Endothelial cell of umbilical vein (primary cell): ENCODE measurements around the gene LCN9. TPM values are rescaled to one million over a fixed set of nuclear protein-coding genes. Genes with fewer than 3 reads are reported as not detected.

ENCODE experiments used
- BruUV-seq: library from RNA; stranded (reverse); fragments of 400-500 nt; replicated peaks from 2 replicates; lab custom pipeline; 2021; lab: Mats Ljungman, UMichigan
- CTCF ChIA-PET: fragments of 300-600, 350-600 bp; sonication (Branson Sonifier 250); formaldehyde crosslinking; loops from one replicate; lab custom pipeline; 2021; ENCODE audit warnings: antibody characterized with exemption, inconsistent platforms; lab: Charles Lee
- POLR2A ChIA-PET: fragments of 300-600, 350-600 bp; sonication (Branson Sonifier 250); formaldehyde crosslinking; loops from one replicate; lab custom pipeline; 2021; ENCODE audit warnings: antibody characterized with exemption, inconsistent platforms; lab: Charles Lee
- DNase-seq: peaks from one replicate; pipeline ENCODE4 v3.0.0-alpha.2; 2011; ENCODE audit warnings: low read depth, low spot score
- FAIRE-seq: peaks from 2 replicates; lab custom pipeline; 2011; peaks lifted over from hg19 to GRCh38; lab: Jason Lieb, UNC
- H2AFZ ChIP-seq: 2 replicates; pipeline ENCODE4 v1.6.0; 2012; ENCODE audit warnings: low read depth, low read length, control low read depth, inconsistent platforms
- H3K27ac ChIP-seq: 2 replicates; pipeline ENCODE4 v1.5.1; 2011; ENCODE audit warnings: low read depth, mild to moderate bottlenecking, control low read depth, low read length, moderate library complexity; ENCODE audit not compliant: insufficient read depth
- H3K27me3 ChIP-seq, 2 experiments: 2 replicates each; pipeline versions ENCODE4 v1.6.0 to v1.6.1; 2011; ENCODE audit warnings: low read length in 2 of 2, mixed read lengths in 1 of 2; ENCODE audit not compliant: control insufficient read depth in 2 of 2, insufficient read depth in 2 of 2
- H3K36me3 ChIP-seq, 2 experiments: 2 replicates in 1 of 2; 3 replicates in 1 of 2; pipeline ENCODE4 v1.5.1; 2011; ENCODE audit warnings: low read length in 2 of 2, mild to moderate bottlenecking in 1 of 2, moderate library complexity in 1 of 2; ENCODE audit not compliant: control insufficient read depth in 2 of 2, insufficient read depth in 2 of 2; ENCODE audit errors: extremely low read depth in 1 of 2
- H3K4me1 ChIP-seq: 3 replicates; pipeline ENCODE4 v1.5.1; 2011; ENCODE audit warnings: mild to moderate bottlenecking, low read length; ENCODE audit not compliant: control insufficient read depth, insufficient read depth; ENCODE audit errors: extremely low read depth
- H3K4me2 ChIP-seq: 2 replicates; pipeline ENCODE4 v1.6.1; 2011; ENCODE audit warnings: low read length, control low read depth, mixed read lengths; ENCODE audit not compliant: insufficient read depth
- H3K4me3 ChIP-seq, 3 experiments: fragments of 200-600 bp in 1 of 3; sonication (generic), shearing (Covaris generic) in 1 of 3; replicated peaks in 1 of 3; 2 replicates each; pipeline ENCODE4 v1.5.1; 2011 to 2016; ENCODE audit warnings: control low read depth in 3 of 3, low read length in 3 of 3, mild to moderate bottlenecking in 2 of 3, inconsistent platforms in 1 of 3, low read depth in 1 of 3, moderate library complexity in 1 of 3; ENCODE audit not compliant: insufficient read depth in 1 of 3
- H3K79me2 ChIP-seq: 2 replicates; pipeline ENCODE4 v1.6.0; 2012; ENCODE audit warnings: low read length, inconsistent platforms; ENCODE audit not compliant: control insufficient read depth, insufficient read depth
- H3K9ac ChIP-seq: replicated peaks from 2 replicates; pipeline ENCODE3; 2011; ENCODE audit warnings: low read length, control low read depth; ENCODE audit not compliant: insufficient read depth; ENCODE audit errors: extremely low read depth
- H3K9me1 ChIP-seq: replicated peaks from 3 replicates; pipeline ENCODE4 v1.6.0; 2011; ENCODE audit warnings: mild to moderate bottlenecking, low read length; ENCODE audit not compliant: control insufficient read depth, insufficient read depth; ENCODE audit errors: extremely low read depth
- H3K9me3 ChIP-seq: replicated peaks from 2 replicates; pipeline ENCODE4 v1.5.1; 2012; ENCODE audit warnings: low read length, inconsistent platforms; ENCODE audit not compliant: control insufficient read depth, insufficient read depth
- H4K20me1 ChIP-seq: replicated peaks from 2 replicates; pipeline ENCODE3; 2011; ENCODE audit warnings: mild to moderate bottlenecking, low read length; ENCODE audit not compliant: control insufficient read depth, insufficient read depth; ENCODE audit errors: extremely low read depth
- CTCF ChIP-seq, 2 donors: IDR thresholded peaks; 1 replicate in 1 of 2; 2 replicates in 1 of 2; pipeline ENCODE4 v1.5.1; 2011; ENCODE audit warnings: low read length in 2 of 2, mild to moderate bottlenecking in 2 of 2, moderate library complexity in 2 of 2, control low read depth in 1 of 2, inconsistent platforms in 1 of 2, low read depth in 1 of 2; ENCODE audit not compliant: insufficient read depth in 1 of 2; ENCODE audit errors: extremely low read depth in 1 of 2
- EZH2 ChIP-seq: IDR thresholded peaks from 2 replicates; pipeline ENCODE4 v1.6.1; 2012; ENCODE audit warnings: borderline replicate concordance, low read depth, mild to moderate bottlenecking, moderate library complexity, low read length, inconsistent platforms; ENCODE audit not compliant: severe bottlenecking
- FOS ChIP-seq: IDR thresholded peaks from 2 replicates; pipeline ENCODE4 v1.6.1; 2011; ENCODE audit warnings: mild to moderate bottlenecking, low read length, moderate library complexity, borderline replicate concordance; ENCODE audit not compliant: insufficient read depth
- GATA2 ChIP-seq: IDR thresholded peaks from 2 replicates; pipeline ENCODE4 v1.7.0; 2011; ENCODE audit warnings: low read depth, mild to moderate bottlenecking, moderate library complexity, mixed read lengths, low read length; ENCODE audit not compliant: insufficient read length, insufficient read depth
- JUN ChIP-seq: IDR thresholded peaks from 2 replicates; pipeline ENCODE4 v1.6.1; 2011; ENCODE audit warnings: borderline replicate concordance, low read depth; ENCODE audit not compliant: insufficient read length, insufficient read depth
- MAX ChIP-seq: IDR thresholded peaks from 2 replicates; pipeline ENCODE4 v1.6.1; 2011; ENCODE audit not compliant: insufficient read depth, insufficient read length
- MYC ChIP-seq: IDR thresholded peaks from one replicate; pipeline ENCODE4 v1.6.1; 2011; ENCODE audit warnings: mild to moderate bottlenecking, low read depth, low read length
- POLR2A ChIP-seq: IDR thresholded peaks from 2 replicates; pipeline ENCODE4 v1.6.1; 2012; ENCODE audit warnings: low read depth, mild to moderate bottlenecking, control low read depth, low read length
- POLR2AphosphoS5 ChIP-seq: IDR thresholded peaks from 2 replicates; pipeline ENCODE4 v1.6.1; 2012; ENCODE audit warnings: low read depth, mild to moderate bottlenecking, control low read depth, low read length, moderate library complexity; ENCODE audit not compliant: insufficient read depth
- dilution Hi-C: fragments of 300-500 bp; cut with MboI; formaldehyde crosslinking; loops from one replicate; pipeline ENCODE4 v1.15.0; 2019; ENCODE audit warnings: low sequenced_read_pairs; ENCODE audit not compliant: extremely low pct_ligation_motif_present
- intact Hi-C: fragments of 100-400 bp; cut with micrococcal nuclease; formaldehyde crosslinking; loops from one replicate; pipeline ENCODE4 v1.10.0; 2022
- polyA plus RNA-seq, 4 experiments: library from polyadenylated mRNA; depleted of rRNA in 3 of 4; stranded (reverse) in 3 of 4; unstranded in 1 of 4; fragments of >200 nt; gene quantifications; 2 replicates each; pipeline versions ENCODE4 v1.2.1 to v1.2.3, GENCODE V29; 2011 to 2012; ENCODE audit warnings: missing spikeins in 1 of 4
- total RNA-seq: library from RNA; stranded (reverse); gene quantifications from 2 replicates; pipeline ENCODE4 v1.2.3, GENCODE V29; 2021

The LCN9 gene
- total and polyA plus RNA-seq, 2 donors (not counting 3 experiments of a cell fraction or from before 2014, with no cell fraction given), result not detected

- no peak overlapping the region for H3K4me3 ChIP-seq
- no peaks in the 10 kb centered on the region for H3K79me2 ChIP-seq
- no TSS peak for BruUV-seq
- no peak overlapping the region for H2AFZ ChIP-seq
- no peaks in the 10 kb centered on the region for H3K36me3 ChIP-seq
- no peak overlapping the region for H3K9ac ChIP-seq
- ChIA-PET POLR2A (no interaction called here), CTCF (interaction anchor here (0.7 kb wide), 1 partner anchor 17 kb away, joined by 3 read pairs; no protein-coding TSS in a partner anchor)
- no peak overlapping the region for H3K4me2 ChIP-seq
- DNase-seq, result no peak
- no peaks in the 10 kb centered on the region for H3K4me1 ChIP-seq
- no peak for FAIRE-seq
- no peaks in the 10 kb centered on the region for H3K27me3 ChIP-seq
- intact Hi-C loops (no loop called here), dilution Hi-C loops (no loop called here)
- H3K9me1 ChIP-seq, result no peaks in the 10 kb centered on the region
- H4K20me1 ChIP-seq, result no peaks in the 10 kb centered on the region
- no peak for TF ChIP-seq MYC
- no peak for TF ChIP-seq EZH2
- TF ChIP-seq POLR2AphosphoS5, result no peak
- TF ChIP-seq GATA2, result no peak
- no peak for TF ChIP-seq MAX
- TF ChIP-seq FOS, result no peak
- TF ChIP-seq CTCF (IDR thresholded peaks at IDR 0.05; ENCODE audit: extremely low read depth in 1 of 2, insufficient read depth in 1 of 2, low read depth in 1 of 2, low read length in 2 of 2), result no peak
- TF ChIP-seq POLR2A, result no peak
- TF ChIP-seq JUN, result no peak
- no peaks in the 10 kb centered on the region for H3K9me3 ChIP-seq
- no peak overlapping the region for H3K27ac ChIP-seq
These were observed 33.3 kb downstream of the LCN9 start for GRCh38 chr9:135696446-135696845.
